DOHH2 (cell line): ENCODE data around the gene HECTD1.

Experiments
- CTCF ChIP-seq: fragments of 200-600 bp; sonication (generic); IDR thresholded peaks from one replicate; pipeline ENCODE4 v1.5.1; 2014; ENCODE audit warnings: antibody characterized with exemption, mild to moderate bottlenecking, low read depth, low read length; ENCODE audit not compliant: poor library complexity, severe bottlenecking
- EZH2phosphoT487 ChIP-seq: fragments of 200-600 bp; sonication (generic); IDR thresholded peaks from 2 replicates; pipeline ENCODE4 v1.6.1; 2017; ENCODE audit warnings: borderline replicate concordance, mild to moderate bottlenecking, antibody characterized with exemption, low read length, moderate library complexity, mixed read lengths

- TF ChIP-seq CTCF = no peak
- no peak for TF ChIP-seq EZH2phosphoT487
Measured at GRCh38 chr14:31194661-31195060, 12.9 kb downstream of the HECTD1 start.
